Ovary (tissue), 3 donors: Measurements from ENCODE around the gene PRAME.

ENCODE experiments used
- CTCF ChIP-seq, 3 donors: fragments of 450-650 bp in 2 of 3; fragments of 200-600 bp in 1 of 3; IDR thresholded peaks; one replicate each; pipeline versions ENCODE4 v1.5.1 to v1.8.0; 2016 to 2022; ENCODE audit warnings: antibody characterized with exemption in 3 of 3, mild to moderate bottlenecking in 1 of 3
- EP300 ChIP-seq: sonication (generic); formaldehyde crosslinking; IDR thresholded peaks from one replicate; pipeline ENCODE4 v1.6.1; 2017; ENCODE audit warnings: antibody characterized with exemption
- donor health status: DM: no; HTN: no; CAD: no.

- TF ChIP-seq EP300 (no peak), CTCF (IDR thresholded peaks at IDR 0.05) (no peak)
Observed at GRCh38 chr22:22555596-22555995, 3.5 kb downstream of the PRAME start.
